GM12891 (cell line): ENCODE results near the gene LHFPL6.

Experiments
- POLR2A ChIP-seq: IDR thresholded peaks from 2 replicates; pipeline ENCODE4 v1.6.1; 2011; ENCODE audit warnings: low read depth, low read length, control low read depth
- SPI1 ChIP-seq: IDR thresholded peaks from 2 replicates; pipeline ENCODE4 v1.6.1; 2011; ENCODE audit warnings: low read depth, low read length, control low read depth

- TF ChIP-seq SPI1 (no peak), POLR2A (no peak)
These were observed 223.0 kb downstream of the LHFPL6 start for GRCh38 chr13:39379667-39380655.
